Measurements from ENCODE around the gene ZNF280D. TPM values are rescaled to one million over a fixed set of nuclear protein-coding genes. Genes with fewer than 3 reads are reported as not detected.

The ZNF280D gene
- total RNA-seq, 4 donors from 2014 or later: 11.7 to 42.9 (median 15.1) TPM

- no peaks in the 10 kb centered on the region for H3K9me3 ChIP-seq
- no peak overlapping the region for H3K4me3 ChIP-seq
- H3K4me1 ChIP-seq: no peaks in the 10 kb centered on the region
- peaks cover 0 to 23% (median 0%) of the 10 kb centered on the region in 3 donors for H3K36me3 ChIP-seq
- H3K27me3 ChIP-seq: no peaks in the 10 kb centered on the region
- no peak for DNase-seq
- H3K27ac ChIP-seq: no peak overlapping the region
- intact Hi-C loops (cut with DNase I): no loop called here
- TF ChIP-seq POLR2A (IDR thresholded peaks at IDR 0.05): no peak
- no peak for TF ChIP-seq CTCF (IDR thresholded peaks at IDR 0.05)
Observed at GRCh38 chr15:56653107-56653506, 80.2 kb downstream of the ZNF280D start.

GRCh38 chr15:56648311-56648710 lies 85.0 kb downstream of the ZNF280D start:
- no peaks in the 10 kb centered on the region for H3K27me3 ChIP-seq
- no peaks in the 10 kb centered on the region for H3K9me3 ChIP-seq
- H3K4me3 ChIP-seq: no peak overlapping the region
- intact Hi-C loops (cut with DNase I): no loop called here
- TF ChIP-seq CTCF (IDR thresholded peaks at IDR 0.05) (no peak), POLR2A (IDR thresholded peaks at IDR 0.05) (no peak)
- no peak overlapping the region for H3K27ac ChIP-seq
- DNase-seq: no peak
- WGBS, 2 donors: 88 to 92% methylated on average over 2 of the region's 2 CpGs
- H3K4me1 ChIP-seq: no peaks in the 10 kb centered on the region
- H3K36me3 ChIP-seq: peaks cover 0 to 20% (median 0%) of the 10 kb centered on the region in 3 donors

- intact Hi-C loops (cut with DNase I): no loop called here
- Histone ChIP-seq H3K9me3 (no peaks in the 10 kb centered on the region), H3K27ac (no peak overlapping the region), H3K27me3 (no peaks in the 10 kb centered on the region), H3K4me3 (no peak overlapping the region), H3K36me3 (peaks cover 0 to 5% (median under 1%) of the 10 kb centered on the region in 3 donors), H3K4me1 (peaks cover 0 to 10% (median 0%) of the 10 kb centered on the region in 3 donors)
- TF ChIP-seq POLR2A (IDR thresholded peaks at IDR 0.05) (no peak), CTCF (IDR thresholded peaks at IDR 0.05) (no peak)
- no peak for DNase-seq
- WGBS, 2 donors: 86 to 88% methylated on average over 2 of the region's 2 CpGs
Observed at GRCh38 chr15:56640549-56640948, 92.8 kb downstream of the ZNF280D start.

GRCh38 chr15:56640127-56640526 lies 93.2 kb downstream of the ZNF280D start:
- H3K27me3 ChIP-seq: no peaks in the 10 kb centered on the region
- intact Hi-C loops (cut with DNase I): no loop called here

GRCh38 chr15:56639631-56640030 lies 93.7 kb downstream of the ZNF280D start:
- peaks cover 0 to 5% (median 0%) of the 10 kb centered on the region in 3 donors for H3K36me3 ChIP-seq
- H3K9me3 ChIP-seq: no peaks in the 10 kb centered on the region
- no peak overlapping the region for H3K27ac ChIP-seq
- TF ChIP-seq POLR2A (IDR thresholded peaks at IDR 0.05) (no peak), CTCF (IDR thresholded peaks at IDR 0.05) (no peak)
- intact Hi-C loops (cut with DNase I): no loop called here
- no peaks in the 10 kb centered on the region for H3K27me3 ChIP-seq
- H3K4me1 ChIP-seq: peaks cover 0 to 10% (median 0%) of the 10 kb centered on the region in 3 donors
- H3K4me3 ChIP-seq: no peak overlapping the region
- DNase-seq: no peak
- 72 to 85% methylated on average over 4 of the region's 4 CpGs for WGBS, 2 donors

More at GRCh38 chr15:56640127-56640526, 93.2 kb downstream of the ZNF280D start:
- no peak overlapping the region for H3K4me3 ChIP-seq
- no peak overlapping the region for H3K27ac ChIP-seq
- no peaks in the 10 kb centered on the region for H3K9me3 ChIP-seq
- DNase-seq: no peak
- TF ChIP-seq CTCF (IDR thresholded peaks at IDR 0.05): no peak
- TF ChIP-seq POLR2A (IDR thresholded peaks at IDR 0.05): no peak
- peaks cover 0 to 5% (median 0%) of the 10 kb centered on the region in 3 donors for H3K36me3 ChIP-seq
- peaks cover 0 to 10% (median 0%) of the 10 kb centered on the region in 3 donors for H3K4me1 ChIP-seq
